Activated T-cell treated with anti-CD3 and anti-CD28 coated beads, Interleukin-2, amount 50 U/mL, for 48 hours (primary cell): ENCODE data around the gene MEX3B.
"Not testable (repeated sequence)": the region's sequence is repeated elsewhere in the genome, so short reads cannot be mapped to it uniquely, and the experiment has no call there.

Experiments used
- DNase-seq, 2 experiments: peaks; one replicate each; pipeline ENCODE4 v3.0.0-alpha.2; 2020

Gene MEX3B

GRCh38 chr15:81995081-81995480, 50.7 kb downstream of the MEX3B start:
- DNase-seq = not testable (repeated sequence)

- DNase-seq = no peak
Measured at GRCh38 chr15:81992523-81992922, 53.3 kb downstream of the MEX3B start.
